GM12878 (cell line): ENCODE data around the gene TRAPPC2. TPM values are rescaled to one million over a fixed set of nuclear protein-coding genes. Genes with fewer than 3 reads are reported as not detected.

Experiments used
- BACH1 ChIP-seq: fragments of 450-650 bp; IDR thresholded peaks from 2 replicates; pipeline ENCODE4 v1.6.1; 2017; ENCODE audit warnings: mild to moderate bottlenecking, borderline replicate concordance
- CTCF ChIP-seq, 3 experiments: IDR thresholded peaks in 2 of 3; conservative IDR thresholded peaks in 1 of 3; 2 replicates each; pipeline ENCODE4 v1.5.1; 2011; ENCODE audit warnings: low read depth in 3 of 3, low read length in 3 of 3, mild to moderate bottlenecking in 3 of 3, control low read depth in 2 of 3, moderate library complexity in 2 of 3, inconsistent platforms in 1 of 3, mixed read lengths in 1 of 3; ENCODE audit not compliant: control insufficient read depth in 2 of 3, insufficient read depth in 1 of 3; ENCODE audit errors: extremely low read depth in 1 of 3
- E2F8 ChIP-seq: fragments of 450-650 bp; IDR thresholded peaks from 2 replicates; pipeline ENCODE4 v1.6.1; 2018; ENCODE audit warnings: mild to moderate bottlenecking, low read depth, moderate library complexity; ENCODE audit not compliant: partially characterized antibody
- JUND ChIP-seq: IDR thresholded peaks from 2 replicates; pipeline ENCODE4 v1.6.1; 2012; ENCODE audit warnings: low read depth, mild to moderate bottlenecking, low read length, improper control_type of control experiment, moderate library complexity
- MEF2B ChIP-seq: fragments of 450-650 bp; IDR thresholded peaks from 2 replicates; pipeline ENCODE4 v1.6.1; 2018; ENCODE audit warnings: mild to moderate bottlenecking, moderate library complexity; ENCODE audit not compliant: partially characterized antibody, poor library complexity, severe bottlenecking
- NFIC ChIP-seq: IDR thresholded peaks from 2 replicates; pipeline ENCODE4 v1.6.1; 2012; ENCODE audit warnings: low read depth, mild to moderate bottlenecking, inconsistent platforms, low read length, moderate library complexity
- NKRF ChIP-seq: fragments of 450-650 bp; conservative IDR thresholded peaks from 2 replicates; pipeline ENCODE4 v1.6.1; 2017; ENCODE audit warnings: mild to moderate bottlenecking, moderate library complexity
- RB1 ChIP-seq: fragments of 450-650 bp; formaldehyde crosslinking; IDR thresholded peaks from 2 replicates; pipeline ENCODE4 v1.6.1; 2017; ENCODE audit warnings: mild to moderate bottlenecking, borderline replicate concordance
- TAF1 ChIP-seq: IDR thresholded peaks from 2 replicates; pipeline ENCODE4 v1.6.1; 2011; ENCODE audit warnings: mild to moderate bottlenecking, low read depth, low read length, borderline replicate concordance
- TBL1XR1 ChIP-seq: IDR thresholded peaks from 2 replicates; pipeline ENCODE4 v1.6.1; 2012; ENCODE audit warnings: low read depth, low read length, improper control_type of control experiment
- TCF7 ChIP-seq: IDR thresholded peaks from 2 replicates; pipeline ENCODE4 v1.6.1; 2014; ENCODE audit warnings: antibody characterized with exemption, borderline replicate concordance
- USF1 ChIP-seq: IDR thresholded peaks from 2 replicates; pipeline ENCODE4 v1.6.1; 2011; ENCODE audit warnings: borderline replicate concordance, low read depth, mild to moderate bottlenecking, moderate library complexity, mixed read lengths, low read length; ENCODE audit not compliant: insufficient read depth; ENCODE audit errors: extremely low read length
- YBX1 ChIP-seq: fragments of 450-650 bp; IDR thresholded peaks from 2 replicates; pipeline ENCODE4 v1.6.1; 2016; ENCODE audit warnings: antibody characterized with exemption
- ZBED1 ChIP-seq: IDR thresholded peaks from 2 replicates; pipeline ENCODE4 v1.6.1; 2016; ENCODE audit warnings: borderline replicate concordance
- ZBTB40 ChIP-seq: fragments of 450-650 bp; IDR thresholded peaks from 2 replicates; pipeline ENCODE4 v1.6.1; 2016; ENCODE audit warnings: mild to moderate bottlenecking, moderate library complexity, borderline replicate concordance
- ZNF207 ChIP-seq: fragments of 450-650 bp; IDR thresholded peaks from 2 replicates; pipeline ENCODE4 v1.6.1; 2014; ENCODE audit warnings: antibody characterized with exemption, mild to moderate bottlenecking, borderline replicate concordance
- ZNF217 ChIP-seq: fragments of 450-650 bp; IDR thresholded peaks from 2 replicates; pipeline ENCODE4 v1.6.1; 2017; ENCODE audit warnings: antibody characterized with exemption, mild to moderate bottlenecking
- polyA plus RNA-seq, 11 experiments: library from polyadenylated mRNA; depleted of rRNA in 4 of 11; unstranded in 6 of 11; stranded (reverse) in 5 of 11; fragments of >200 nt; fragmentation: Nextera tagmentation in 4 of 11; fragmentation: Illumina TruSeq in 1 of 11; extraction: Ambion mirVana in 4 of 11; extraction: Trizol in 1 of 11; gene quantifications; 1 replicate in 1 of 11; 2 replicates in 10 of 11; pipeline versions ENCODE4 v1.2.1 to v1.2.3, GENCODE V29; 2011 to 2016; ENCODE audit warnings: inconsistent platforms in 2 of 11, missing spikeins in 2 of 11, low read depth in 1 of 11
- total RNA-seq, 4 experiments: library from RNA; depleted of rRNA in 3 of 4; stranded (reverse); fragments of >200 nt in 3 of 4; fragmentation: Illumina TruSeq in 1 of 4; extraction: Trizol in 1 of 4; gene quantifications; 2 replicates each; pipeline versions ENCODE4 v1.2.1 to v1.2.3, GENCODE V29; 2013 to 2021

TRAPPC2 gene
- total and polyA plus RNA-seq, 10 of the 15 experiments (the other 5 are each of a cell fraction or from before 2014, with no cell fraction given): 12.4 to 28.4 (median 21.3) TPM

GRCh38 chrX:13669246-13669737 lies 65.1 kb downstream of the TRAPPC2 start (continued):
- TF ChIP-seq TBL1XR1: peak; percentile 60; the same call in 1 of the 2 replicates
- no peak for TF ChIP-seq ZNF217
- no peak; the same call in 1 of the 2 replicates for TF ChIP-seq BACH1
- peak; percentile 71 for TF ChIP-seq MEF2B
- TF ChIP-seq TAF1: 0 out of 2 replicates have a peak, but pooled peaks have one; percentile 53
- TF ChIP-seq NFIC: peak; percentile 90
- no peak; the same call in 1 of the 2 replicates for TF ChIP-seq RB1
- TF ChIP-seq ZNF207: peak; percentile 57; the same call in 1 of the 2 replicates
- TF ChIP-seq JUND: no peak
- no peak for TF ChIP-seq YBX1
- peak; percentile 60 for TF ChIP-seq E2F8
- peak; percentile 39; the same call in 1 of the 2 replicates for TF ChIP-seq TCF7
- TF ChIP-seq USF1: no peak
- TF ChIP-seq NKRF: no peak; the same call in 1 of the 2 replicates
- no peak for TF ChIP-seq CTCF (IDR thresholded peaks at IDR 0.05 in 2 of 3, conservative IDR thresholded peaks at IDR 0.05 in 1 of 3; ENCODE audit: control insufficient read depth in 2 of 3, extremely low read depth in 1 of 3, insufficient read depth in 1 of 3, low read depth in 3 of 3, low read length in 3 of 3)
- TF ChIP-seq ZBED1: peak; percentile 83
- TF ChIP-seq ZBTB40: no peak
